HepG2 (cell line): ENCODE results near the gene NFKBIA. TPM values are rescaled to one million over a fixed set of nuclear protein-coding genes. Genes with fewer than 3 reads are reported as not detected.

Experiments
- ADNP ChIP-seq: sonication (generic); formaldehyde crosslinking; IDR thresholded peaks from 2 replicates; pipeline ENCODE4 v1.4.0; 2020; ENCODE audit warnings: missing genetic modification reagents
- ARHGAP35 ChIP-seq: sonication (generic); formaldehyde crosslinking; IDR thresholded peaks from 2 replicates; pipeline ENCODE4 v1.9.0; 2022; ENCODE audit warnings: mild to moderate bottlenecking, inconsistent platforms, moderate library complexity, missing genetic modification reagents, borderline replicate concordance
- ATF4 ChIP-seq, 2 experiments: fragments of 450-650 bp in 1 of 2; sonication (generic) in 1 of 2; formaldehyde crosslinking; IDR thresholded peaks; 2 replicates each; pipeline versions ENCODE4 v1.5.0 to v1.8.0; 2020 to 2022; ENCODE audit warnings: mild to moderate bottlenecking in 1 of 2, missing genetic modification reagents in 1 of 2
- BRD4 ChIP-seq: sonication (generic); formaldehyde crosslinking; IDR thresholded peaks from 2 replicates; pipeline ENCODE4 v1.4.0; 2020; ENCODE audit warnings: missing genetic modification reagents
- CEBPG ChIP-seq: IDR thresholded peaks from 2 replicates; pipeline ENCODE4 v1.6.1; 2016
- CERS6 ChIP-seq: sonication (generic); formaldehyde crosslinking; IDR thresholded peaks from 2 replicates; pipeline ENCODE4 v1.5.0; 2020; ENCODE audit warnings: missing genetic modification reagents
- DDIT3 ChIP-seq: sonication (generic); formaldehyde crosslinking; IDR thresholded peaks from 2 replicates; pipeline ENCODE4 v1.4.0; 2020; ENCODE audit warnings: mild to moderate bottlenecking, missing genetic modification reagents
- FOXM1 ChIP-seq: sonication (generic); formaldehyde crosslinking; IDR thresholded peaks from 2 replicates; pipeline ENCODE4 v1.5.0; 2020; ENCODE audit warnings: missing genetic modification reagents
- HOMEZ ChIP-seq: IDR thresholded peaks from 2 replicates; pipeline ENCODE4 v1.6.1; 2016; ENCODE audit warnings: low read depth
- MEF2D ChIP-seq: sonication (generic); formaldehyde crosslinking; IDR thresholded peaks from 2 replicates; pipeline ENCODE4 v1.5.1; 2020; ENCODE audit warnings: mild to moderate bottlenecking, missing genetic modification reagents
- SPEN ChIP-seq: sonication (generic); formaldehyde crosslinking; IDR thresholded peaks from 2 replicates; pipeline ENCODE4 v1.5.1; 2020; ENCODE audit warnings: low read depth, mild to moderate bottlenecking, missing genetic modification reagents
- SRF ChIP-seq: IDR thresholded peaks from 2 replicates; pipeline ENCODE4 v1.6.1; 2011; ENCODE audit warnings: mild to moderate bottlenecking, low read depth, low read length, moderate library complexity
- USF2 ChIP-seq, 2 experiments: sonication (generic) in 1 of 2; formaldehyde crosslinking in 1 of 2; IDR thresholded peaks; 2 replicates each; pipeline versions ENCODE4 v1.5.1 to v1.6.1; 2011 to 2020; ENCODE audit warnings: borderline replicate concordance in 1 of 2, low read depth in 1 of 2, low read length in 1 of 2, mild to moderate bottlenecking in 1 of 2, missing genetic modification reagents in 1 of 2, moderate library complexity in 1 of 2
- ZNF12 ChIP-seq: sonication (generic); formaldehyde crosslinking; IDR thresholded peaks from 2 replicates; pipeline ENCODE4 v1.5.0; 2020; ENCODE audit warnings: missing genetic modification reagents
- ZNF263 ChIP-seq: sonication (generic); formaldehyde crosslinking; IDR thresholded peaks from 2 replicates; pipeline ENCODE4 v1.4.0; 2020; ENCODE audit warnings: missing genetic modification reagents
- ZNF276 ChIP-seq: sonication (generic); formaldehyde crosslinking; IDR thresholded peaks from 2 replicates; pipeline ENCODE4 v1.4.0; 2020; ENCODE audit warnings: mild to moderate bottlenecking, low read depth, missing genetic modification reagents
- ZNF652 ChIP-seq: IDR thresholded peaks from 2 replicates; pipeline ENCODE4 v1.6.1; 2016; ENCODE audit warnings: low read depth, borderline replicate concordance
- polyA plus RNA-seq, 8 experiments: library from polyadenylated mRNA; depleted of rRNA in 3 of 8; stranded (reverse) in 7 of 8; unstranded in 1 of 8; fragments of >200 nt; fragmentation: Illumina TruSeq in 4 of 8; extraction: Trizol in 4 of 8; gene quantifications; 2 replicates each; pipeline versions ENCODE4 v1.2.1 to v1.2.3, GENCODE V29; 2011 to 2016; ENCODE audit warnings: low read depth in 4 of 8, missing spikeins in 1 of 8, mixed read lengths in 1 of 8; ENCODE audit not compliant: insufficient read depth in 1 of 8
- total RNA-seq, 5 experiments: library from RNA; depleted of rRNA; stranded (reverse); fragments of >200 nt; fragmentation: Illumina TruSeq; extraction: Trizol; gene quantifications; 2 replicates each; pipeline ENCODE4 v1.2.3, GENCODE V29; 2016; ENCODE audit warnings: low read depth in 1 of 5

Gene NFKBIA
- total and polyA plus RNA-seq, 2 of the 13 experiments (the other 11 are each of a cell fraction or from before 2014, with no cell fraction given), result 197 to 319 TPM

- no peak for TF ChIP-seq USF2 (IDR thresholded peaks at IDR 0.05; ENCODE audit: low read depth, low read length)
- TF ChIP-seq USF2 (CRISPR knock-in tag; IDR thresholded peaks at IDR 0.05; ENCODE audit: borderline replicate concordance), result no peak
- TF ChIP-seq ADNP (CRISPR knock-in tag), result no peak
- TF ChIP-seq SRF, result no peak
- no peak for TF ChIP-seq DDIT3 (CRISPR knock-in tag)
- TF ChIP-seq CEBPG (CRISPR knock-in tag), result peak; percentile 31; the same call in 1 of the 2 replicates
- TF ChIP-seq SPEN (CRISPR knock-in tag), result 0 out of 2 replicates have a peak, but pooled peaks have one; percentile 34
- no peak for TF ChIP-seq FOXM1 (CRISPR knock-in tag)
- peak; percentile 7; the same call in 1 of the 2 replicates for TF ChIP-seq ZNF12 (CRISPR knock-in tag)
- 0 out of 2 replicates have a peak, but pooled peaks have one; percentile 18 for TF ChIP-seq ZNF652 (CRISPR knock-in tag)
- TF ChIP-seq CERS6, result no peak
- TF ChIP-seq ATF4 (CRISPR knock-in tag; IDR thresholded peaks at IDR 0.05), result no peak
- TF ChIP-seq MEF2D (CRISPR knock-in tag), result peak; percentile 48; the same call in 1 of the 2 replicates
- TF ChIP-seq ZNF263, result no peak
- TF ChIP-seq ARHGAP35 (CRISPR knock-in tag), result no peak
- no peak for TF ChIP-seq ZNF276 (CRISPR knock-in tag)
- peak; percentile 65 for TF ChIP-seq HOMEZ (CRISPR knock-in tag)
- TF ChIP-seq BRD4 (CRISPR knock-in tag), result no peak
Observed at GRCh38 chr14:35406506-35407305, 2.2 kb upstream of the NFKBIA start (continued).
